H9 (cell line): ENCODE results near the gene TMEM200C. TPM values are rescaled to one million over a fixed set of nuclear protein-coding genes. Genes with fewer than 3 reads are reported as not detected.

ENCODE experiments used
- DNase-seq: peaks from one replicate; pipeline ENCODE4 v3.0.0-alpha.2; 2017
- H2AFZ ChIP-seq: one replicate; pipeline ENCODE4 v1.6.1; 2013; ENCODE audit warnings: mild to moderate bottlenecking, low read length, control low read depth, moderate library complexity
- H2AK5ac ChIP-seq: 2 replicates; pipeline ENCODE4 v1.6.1; 2013; ENCODE audit warnings: low read length, control low read depth, mixed read lengths; ENCODE audit not compliant: insufficient read length
- H2BK120ac ChIP-seq: one replicate; pipeline ENCODE4 v1.6.1; 2013; ENCODE audit warnings: low read depth, mild to moderate bottlenecking, low read length, control low read depth, inconsistent platforms; ENCODE audit not compliant: poor library complexity, severe bottlenecking
- H2BK12ac ChIP-seq: 2 replicates; pipeline ENCODE4 v1.6.1; 2013; ENCODE audit warnings: low read length, control low read depth, mixed read lengths, low read depth; ENCODE audit not compliant: insufficient read length
- H2BK15ac ChIP-seq: 2 replicates; pipeline ENCODE4 v1.6.1; 2013; ENCODE audit warnings: low read depth, low read length, control low read depth
- H2BK20ac ChIP-seq: one replicate; pipeline ENCODE4 v1.6.1; 2013; ENCODE audit warnings: low read depth, mild to moderate bottlenecking, low read length, control low read depth, inconsistent platforms; ENCODE audit not compliant: poor library complexity, severe bottlenecking
- H2BK5ac ChIP-seq: 2 replicates; pipeline ENCODE4 v1.6.1; 2013; ENCODE audit warnings: low read length, control low read depth, mixed read lengths; ENCODE audit not compliant: insufficient read length
- H3K14ac ChIP-seq: 2 replicates; pipeline ENCODE4 v1.6.1; 2013; ENCODE audit warnings: low read length, control low read depth; ENCODE audit not compliant: insufficient read depth
- H3K18ac ChIP-seq: 2 replicates; pipeline ENCODE4 v1.6.1; 2013; ENCODE audit warnings: low read depth, mild to moderate bottlenecking, mixed read lengths, low read length, control low read depth; ENCODE audit not compliant: insufficient read length
- H3K23ac ChIP-seq: 2 replicates; pipeline ENCODE4 v1.6.1; 2013; ENCODE audit warnings: low read length, control low read depth, mixed read lengths, low read depth; ENCODE audit not compliant: insufficient read length
- H3K23me2 ChIP-seq: 2 replicates; pipeline ENCODE4 v1.6.1; 2013; ENCODE audit warnings: low read depth, mild to moderate bottlenecking, mixed read lengths, low read length, control low read depth; ENCODE audit not compliant: insufficient read length, poor library complexity, severe bottlenecking
- H3K27ac ChIP-seq: 2 replicates; pipeline ENCODE4 v1.5.1; 2013; ENCODE audit warnings: low read length, control low read depth, mixed read lengths, low read depth; ENCODE audit not compliant: insufficient read length
- H3K27me3 ChIP-seq: 2 replicates; pipeline ENCODE4 v1.6.1; 2013; ENCODE audit warnings: low read length, control low read depth, inconsistent platforms; ENCODE audit not compliant: insufficient read depth
- H3K4ac ChIP-seq: 2 replicates; pipeline ENCODE4 v1.6.1; 2013; ENCODE audit warnings: low read depth, mild to moderate bottlenecking, control low read depth, inconsistent platforms, low read length, moderate library complexity
- H3K4me1 ChIP-seq: 2 replicates; pipeline ENCODE4 v1.6.1; 2013; ENCODE audit warnings: low read length, control low read depth, inconsistent platforms; ENCODE audit not compliant: insufficient read depth
- H3K4me2 ChIP-seq: 2 replicates; pipeline ENCODE4 v1.6.1; 2013; ENCODE audit warnings: low read length, control low read depth, mixed read lengths; ENCODE audit not compliant: insufficient read length, insufficient read depth
- H3K56ac ChIP-seq: 2 replicates; pipeline ENCODE4 v1.6.1; 2013; ENCODE audit warnings: low read depth, mild to moderate bottlenecking, mixed read lengths, low read length, control low read depth; ENCODE audit not compliant: insufficient read length
- H3K79me1 ChIP-seq: 2 replicates; pipeline ENCODE4 v1.6.1; 2013; ENCODE audit warnings: low read depth, mild to moderate bottlenecking, moderate library complexity, low read length, control low read depth, inconsistent platforms; ENCODE audit not compliant: insufficient read depth, poor library complexity, severe bottlenecking
- H3K79me2 ChIP-seq: 2 replicates; pipeline ENCODE4 v1.6.1; 2013; ENCODE audit warnings: low read length, control low read depth, inconsistent platforms; ENCODE audit not compliant: insufficient read depth
- H3K9ac ChIP-seq: 2 replicates; pipeline ENCODE4 v1.6.1; 2013; ENCODE audit warnings: low read length, control low read depth, mixed read lengths; ENCODE audit not compliant: insufficient read length; ENCODE audit errors: extremely low read depth
- H3K9me3 ChIP-seq: one replicate; pipeline ENCODE4 v1.6.1; 2013; ENCODE audit warnings: low read depth, low read length, inconsistent platforms; ENCODE audit not compliant: control insufficient read depth
- H3T11ph ChIP-seq: one replicate; pipeline ENCODE4 v1.6.1; 2013; ENCODE audit warnings: mild to moderate bottlenecking, low read length, control low read depth, inconsistent platforms
- H4K20me1 ChIP-seq: one replicate; pipeline ENCODE4 v1.6.1; 2013; ENCODE audit not compliant: control insufficient read depth, insufficient read length, insufficient read depth
- H4K5ac ChIP-seq: 2 replicates; pipeline ENCODE4 v1.6.1; 2013; ENCODE audit warnings: low read depth, mild to moderate bottlenecking, mixed read lengths, low read length, control low read depth; ENCODE audit not compliant: insufficient read length
- H4K8ac ChIP-seq: replicated peaks from 2 replicates; pipeline ENCODE4 v1.6.1; 2013; ENCODE audit warnings: low read length, control low read depth, mixed read lengths, low read depth; ENCODE audit not compliant: insufficient read length
- H4K91ac ChIP-seq: 2 replicates; pipeline ENCODE4 v1.6.1; 2013; ENCODE audit warnings: low read depth, mild to moderate bottlenecking, moderate library complexity, mixed read lengths, low read length, control low read depth; ENCODE audit not compliant: insufficient read length
- H3K27ac Mint-ChIP-seq, 3 experiments: 2 replicates in 2 of 3; 3 replicates in 1 of 3; pipeline ENCODE4 v1.8.0; 2020 to 2021; ENCODE audit warnings: mixed read lengths in 3 of 3, mild to moderate bottlenecking in 1 of 3, moderate library complexity in 1 of 3
- H3K27me3 Mint-ChIP-seq: 2 replicates; pipeline ENCODE4 v1.8.0; 2021; ENCODE audit warnings: low read depth, mild to moderate bottlenecking, moderate library complexity, mixed read lengths
- H3K36me3 Mint-ChIP-seq, 3 experiments: 2 replicates in 2 of 3; 3 replicates in 1 of 3; pipeline ENCODE4 v1.8.0; 2020 to 2021; ENCODE audit warnings: low read depth in 3 of 3, mixed read lengths in 3 of 3; ENCODE audit not compliant: insufficient read depth in 1 of 3
- H3K4me1 Mint-ChIP-seq, 2 experiments: 2 replicates each; pipeline ENCODE4 v1.8.0; 2020; ENCODE audit warnings: mixed read lengths in 2 of 2
- H3K4me3 Mint-ChIP-seq, 2 experiments: 2 replicates in 1 of 2; 3 replicates in 1 of 2; pipeline ENCODE4 v1.8.0; 2020 to 2021; ENCODE audit warnings: mild to moderate bottlenecking in 2 of 2, mixed read lengths in 2 of 2, moderate library complexity in 1 of 2
- H3K9me3 Mint-ChIP-seq, 2 experiments: 2 replicates in 1 of 2; 3 replicates in 1 of 2; pipeline ENCODE4 v1.8.0; 2020; ENCODE audit warnings: mild to moderate bottlenecking in 2 of 2, mixed read lengths in 2 of 2, moderate library complexity in 1 of 2
- WGBS: extraction: QIAGEN DNeasy Blood & Tissue Kit; methylation state at CpG from one replicate; pipeline ENCODE4 v1.1.7; 2013; ENCODE audit warnings: missing lambda C conversion rate, low lambda C conversion rate, mixed read lengths; ENCODE audit not compliant: insufficient read length; ENCODE audit errors: extremely low coverage; 5-methylcytosine and 5-hydroxymethylcytosine counted together
- total RNA-seq: library from RNA; stranded (reverse); gene quantifications from 2 replicates; pipeline ENCODE4 v1.2.1, GENCODE V29; 2021
- TF ChIP-seq, protein P1 (sequence below): fragments of 200-600 bp; sonication (generic); conservative IDR thresholded peaks from 3 replicates; pipeline ENCODE4 v1.8.0; 2021; ENCODE audit warnings: antibody characterized with exemption, mild to moderate bottlenecking

Gene TMEM200C
- total RNA-seq, 1 experiment from 2014 or later: 6.3 TPM

GRCh38 chr18:5871426-5871825 lies 23.9 kb downstream of the TMEM200C start:
- Histone ChIP-seq H3K27me3 (no peaks in the 10 kb centered on the region), H4K8ac (no peak overlapping the region), H3K23ac (no peak overlapping the region), H4K20me1 (no peaks in the 10 kb centered on the region), H3K4ac (no peak overlapping the region), H3K23me2 (no peaks in the 10 kb centered on the region), H3K27ac (no peak overlapping the region), H2BK12ac (no peak overlapping the region), H3K79me1 (no peaks in the 10 kb centered on the region), H2AFZ (no peak overlapping the region), H3K4me2 (no peak overlapping the region), H2AK5ac (no peak overlapping the region), H3T11ph (no peak overlapping the region), H2BK15ac (no peak overlapping the region), H2BK120ac (no peak overlapping the region), H3K9ac (no peak overlapping the region), H3K14ac (no peak overlapping the region), H3K18ac (no peak overlapping the region), H3K56ac (no peak overlapping the region), H4K5ac (no peak overlapping the region), H3K4me1 (no peaks in the 10 kb centered on the region), H4K91ac (no peak overlapping the region), H2BK20ac (no peak overlapping the region), H2BK5ac (no peak overlapping the region), H3K9me3 (no peaks in the 10 kb centered on the region), H3K79me2 (no peaks in the 10 kb centered on the region)
- no peaks in the 10 kb centered on the region; a peak in 1 of 5 replicates for H3K9me3 Mint-ChIP-seq
- no peaks in the 10 kb centered on the region; a peak in 1 of 7 replicates for H3K36me3 Mint-ChIP-seq
- H3K4me3 Mint-ChIP-seq: no peak overlapping the region
- WGBS: no CpG with 5 or more reads among the region's 1 CpG
- peaks cover 0 to 3% of the 10 kb centered on the region in 2 experiments; a peak in 3 of 4 replicates for H3K4me1 Mint-ChIP-seq
- no peak overlapping the region for H3K27ac Mint-ChIP-seq
- no peak for DNase-seq
- TF ChIP-seq, protein P1, sequence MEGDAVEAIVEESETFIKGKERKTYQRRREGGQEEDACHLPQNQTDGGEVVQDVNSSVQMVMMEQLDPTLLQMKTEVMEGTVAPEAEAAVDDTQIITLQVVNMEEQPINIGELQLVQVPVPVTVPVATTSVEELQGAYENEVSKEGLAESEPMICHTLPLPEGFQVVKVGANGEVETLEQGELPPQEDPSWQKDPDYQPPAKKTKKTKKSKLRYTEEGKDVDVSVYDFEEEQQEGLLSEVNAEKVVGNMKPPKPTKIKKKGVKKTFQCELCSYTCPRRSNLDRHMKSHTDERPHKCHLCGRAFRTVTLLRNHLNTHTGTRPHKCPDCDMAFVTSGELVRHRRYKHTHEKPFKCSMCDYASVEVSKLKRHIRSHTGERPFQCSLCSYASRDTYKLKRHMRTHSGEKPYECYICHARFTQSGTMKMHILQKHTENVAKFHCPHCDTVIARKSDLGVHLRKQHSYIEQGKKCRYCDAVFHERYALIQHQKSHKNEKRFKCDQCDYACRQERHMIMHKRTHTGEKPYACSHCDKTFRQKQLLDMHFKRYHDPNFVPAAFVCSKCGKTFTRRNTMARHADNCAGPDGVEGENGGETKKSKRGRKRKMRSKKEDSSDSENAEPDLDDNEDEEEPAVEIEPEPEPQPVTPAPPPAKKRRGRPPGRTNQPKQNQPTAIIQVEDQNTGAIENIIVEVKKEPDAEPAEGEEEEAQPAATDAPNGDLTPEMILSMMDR: no peak
- H3K27me3 Mint-ChIP-seq: no peaks in the 10 kb centered on the region; the same call in 1 of the 2 replicates
